ENCODE data around the gene PXMP4.

The PXMP4 gene

GRCh38 chr20:33744181-33744580 is 24.1 kb upstream of the PXMP4 start:
- no peak overlapping the region for H3K4me3 ChIP-seq (ENCODE audit: low read depth, low read length)
- H3K27ac ChIP-seq, result no peak overlapping the region
- H3K79me2 ChIP-seq, result no peaks in the 10 kb centered on the region
- H3K9ac ChIP-seq, result no peak overlapping the region
- no peaks in the 10 kb centered on the region for H3K9me3 ChIP-seq (ENCODE audit: control insufficient read depth, low read length)
- no peak overlapping the region for H3K4me2 ChIP-seq (ENCODE audit: low read length)
- H2AFZ ChIP-seq, result no peak overlapping the region
- no peaks in the 10 kb centered on the region for H3K4me1 ChIP-seq
- TF ChIP-seq CTCF (IDR thresholded peaks at IDR 0.05), result no peak
- H3K27me3 ChIP-seq (ENCODE audit: control insufficient read depth, insufficient read depth, low read length), result no peaks in the 10 kb centered on the region
- H3K36me3 ChIP-seq (ENCODE audit: control insufficient read depth, insufficient read depth, low read length), result no peaks in the 10 kb centered on the region

- TF ChIP-seq CTCF (IDR thresholded peaks at IDR 0.05), result no peak
- H3K9ac ChIP-seq, result no peak overlapping the region
- H3K4me1 ChIP-seq, result no peaks in the 10 kb centered on the region
- H3K36me3 ChIP-seq (ENCODE audit: control insufficient read depth, insufficient read depth, low read length), result no peaks in the 10 kb centered on the region
- no peak overlapping the region for H3K27ac ChIP-seq
- H2AFZ ChIP-seq, result no peak overlapping the region
- H3K4me3 ChIP-seq (ENCODE audit: low read depth, low read length), result no peak overlapping the region
- H3K79me2 ChIP-seq, result peaks cover 2% of the 10 kb centered on the region
- H3K4me2 ChIP-seq (ENCODE audit: low read length), result no peak overlapping the region
- H3K27me3 ChIP-seq (ENCODE audit: control insufficient read depth, insufficient read depth, low read length), result no peaks in the 10 kb centered on the region
- H3K9me3 ChIP-seq (ENCODE audit: control insufficient read depth, low read length), result no peaks in the 10 kb centered on the region
Measured at GRCh38 chr20:33740189-33740588, 20.1 kb upstream of the PXMP4 start.

- Histone ChIP-seq H3K4me2 (ENCODE audit: low read length) (no peak overlapping the region), H3K9ac (no peak overlapping the region), H3K4me3 (ENCODE audit: low read depth, low read length) (no peak overlapping the region), H3K27ac (no peak overlapping the region), H3K4me1 (no peaks in the 10 kb centered on the region), H3K79me2 (peaks cover 2% of the 10 kb centered on the region), H3K27me3 (ENCODE audit: control insufficient read depth, insufficient read depth, low read length) (no peaks in the 10 kb centered on the region), H2AFZ (no peak overlapping the region), H3K36me3 (ENCODE audit: control insufficient read depth, insufficient read depth, low read length) (no peaks in the 10 kb centered on the region), H3K9me3 (ENCODE audit: control insufficient read depth, low read length) (no peaks in the 10 kb centered on the region)
- no peak for TF ChIP-seq CTCF (IDR thresholded peaks at IDR 0.05)
Measured at GRCh38 chr20:33739493-33739892, 19.4 kb upstream of the PXMP4 start.

GRCh38 chr20:33736962-33737361 is 16.9 kb upstream of the PXMP4 start:
- H3K27me3 ChIP-seq (ENCODE audit: control insufficient read depth, insufficient read depth, low read length), result no peaks in the 10 kb centered on the region
- no peaks in the 10 kb centered on the region for H3K4me1 ChIP-seq
- H3K4me2 ChIP-seq (ENCODE audit: low read length), result no peak overlapping the region
- H3K36me3 ChIP-seq (ENCODE audit: control insufficient read depth, insufficient read depth, low read length), result no peaks in the 10 kb centered on the region
- H3K79me2 ChIP-seq, result peaks cover 2% of the 10 kb centered on the region
- H3K9ac ChIP-seq, result no peak overlapping the region
- H3K4me3 ChIP-seq (ENCODE audit: low read depth, low read length), result no peak overlapping the region
- no peak for TF ChIP-seq CTCF (IDR thresholded peaks at IDR 0.05)
- H3K27ac ChIP-seq, result no peak overlapping the region
- H3K9me3 ChIP-seq (ENCODE audit: control insufficient read depth, low read length), result no peaks in the 10 kb centered on the region
- H2AFZ ChIP-seq, result no peak overlapping the region

- Histone ChIP-seq H3K4me2 (ENCODE audit: low read length) (no peak overlapping the region), H2AFZ (peak overlapping the region; percentile 25), H3K9ac (no peak overlapping the region), H3K4me1 (no peaks in the 10 kb centered on the region), H3K27me3 (ENCODE audit: control insufficient read depth, insufficient read depth, low read length) (no peaks in the 10 kb centered on the region), H3K9me3 (ENCODE audit: control insufficient read depth, low read length) (no peaks in the 10 kb centered on the region), H3K27ac (peak overlapping the region; percentile 0), H3K4me3 (ENCODE audit: low read depth, low read length) (no peak overlapping the region), H3K36me3 (ENCODE audit: control insufficient read depth, insufficient read depth, low read length) (no peaks in the 10 kb centered on the region), H3K79me2 (peaks cover 2% of the 10 kb centered on the region)
- TF ChIP-seq CTCF (IDR thresholded peaks at IDR 0.05), result no peak
Measured at GRCh38 chr20:33733654-33734576, 13.8 kb upstream of the PXMP4 start.
